GM23248 (cell line): ENCODE measurements around the gene FER1L5. TPM values are rescaled to one million over a fixed set of nuclear protein-coding genes. Genes with fewer than 3 reads are reported as not detected.

Experiments
- DNase-seq: peaks from one replicate; pipeline ENCODE4 v3.0.0-alpha.2; 2015
- H2AFZ ChIP-seq: fragments of 200-600 bp; sonication (generic); 2 replicates; pipeline ENCODE4 v1.6.1; 2016; ENCODE audit warnings: antibody characterized with exemption
- H3F3A ChIP-seq: fragments of 200-600 bp; sonication (generic); 2 replicates; pipeline ENCODE4 v1.6.1; 2016; ENCODE audit warnings: mild to moderate bottlenecking, antibody characterized with exemption, mixed run types; ENCODE audit not compliant: insufficient read depth
- H3K27ac ChIP-seq: fragments of 200-600 bp; sonication (generic); 2 replicates; pipeline ENCODE4 v1.5.1; 2016; ENCODE audit warnings: mild to moderate bottlenecking
- H3K27me3 ChIP-seq: fragments of 200-600 bp; sonication (generic); replicated peaks from 2 replicates; pipeline ENCODE4 v1.6.1; 2016; ENCODE audit warnings: mild to moderate bottlenecking; ENCODE audit not compliant: insufficient read depth
- H3K36me3 ChIP-seq: fragments of 200-600 bp; sonication (generic); 2 replicates; pipeline ENCODE4 v1.6.1; 2016; ENCODE audit warnings: low read depth, mild to moderate bottlenecking
- H3K4me1 ChIP-seq: fragments of 200-600 bp; sonication (generic); 2 replicates; pipeline ENCODE4 v1.6.1; 2016; ENCODE audit warnings: mild to moderate bottlenecking; ENCODE audit not compliant: insufficient read depth
- H3K4me2 ChIP-seq: fragments of 200-600 bp; sonication (generic); one replicate; pipeline ENCODE4 v1.6.1; 2016; ENCODE audit warnings: mild to moderate bottlenecking; ENCODE audit not compliant: unreplicated experiment
- H3K4me3 ChIP-seq: fragments of 200-600 bp; sonication (generic); 2 replicates; pipeline ENCODE4 v1.5.1; 2016; ENCODE audit warnings: mild to moderate bottlenecking
- H3K79me2 ChIP-seq: fragments of 200-600 bp; sonication (generic); 2 replicates; pipeline ENCODE4 v1.6.1; 2016; ENCODE audit warnings: mild to moderate bottlenecking; ENCODE audit not compliant: insufficient read depth
- H3K9ac ChIP-seq: fragments of 200-600 bp; sonication (generic); 2 replicates; pipeline ENCODE4 v1.6.1; 2016; ENCODE audit warnings: mild to moderate bottlenecking
- H3K9me2 ChIP-seq: fragments of 200-600 bp; sonication (generic); 2 replicates; pipeline ENCODE4 v1.6.1; 2016; ENCODE audit warnings: mixed run types, mild to moderate bottlenecking, moderate library complexity; ENCODE audit not compliant: insufficient read depth
- H3K9me3 ChIP-seq: fragments of 200-600 bp; sonication (generic); one replicate; pipeline ENCODE4 v1.6.1; 2017; ENCODE audit warnings: low read depth
- H4K20me1 ChIP-seq: fragments of 200-600 bp; sonication (generic); 2 replicates; pipeline ENCODE4 v1.6.0; 2016; ENCODE audit not compliant: insufficient read depth
- EZH2 ChIP-seq: fragments of 200-600 bp; sonication (generic); IDR thresholded peaks from 2 replicates; pipeline ENCODE4 v1.6.1; 2018; ENCODE audit warnings: antibody characterized with exemption, mild to moderate bottlenecking; ENCODE audit not compliant: insufficient read depth, poor library complexity, severe bottlenecking
- EZH2phosphoT487 ChIP-seq: fragments of 200-600 bp; sonication (generic); IDR thresholded peaks from 2 replicates; pipeline ENCODE4 v1.6.1; 2018; ENCODE audit warnings: antibody characterized with exemption, moderate library complexity, mild to moderate bottlenecking, low read depth; ENCODE audit not compliant: insufficient read depth
- WGBS, 2 experiments: methylation state at CpG; one replicate each; pipeline ENCODE4 v1.1.6; 2015 to 2017; ENCODE audit warnings: low lambda C conversion rate in 2 of 2, low coverage in 1 of 2; ENCODE audit errors: missing lambda C conversion rate in 2 of 2; 5-methylcytosine and 5-hydroxymethylcytosine counted together
- in situ Hi-C: fragments of 300-500 bp; cut with MboI; formaldehyde crosslinking; loops from 2 replicates; pipeline ENCODE4 v1.15.0; 2020
- polyA plus RNA-seq: library from polyadenylated mRNA; unstranded; fragments of >200 nt; fragmentation: Nextera tagmentation; extraction: Ambion mirVana; gene quantifications from 2 replicates; pipeline ENCODE4 v1.2.1, GENCODE V29; 2016
- total RNA-seq: library from RNA; depleted of rRNA; stranded (reverse); fragments of >200 nt; shearing (Covaris generic); gene quantifications from 2 replicates; pipeline ENCODE4 v1.2.3, GENCODE V29; 2014

FER1L5 gene
- total and polyA plus RNA-seq, 2 experiments from 2014 or later = under 0.01 to 0.08 TPM

GRCh38 chr2:96683307-96683706 lies 40.7 kb downstream of the FER1L5 start:
- no peaks in the 10 kb centered on the region for H3K9me3 ChIP-seq
- no peak for DNase-seq
- H3K79me2 ChIP-seq = no peaks in the 10 kb centered on the region
- H3F3A ChIP-seq = no peaks in the 10 kb centered on the region
- H3K36me3 ChIP-seq = no peaks in the 10 kb centered on the region
- no peak overlapping the region for H3K27ac ChIP-seq
- no peak overlapping the region for H3K4me3 ChIP-seq
- H4K20me1 ChIP-seq = no peaks in the 10 kb centered on the region
- 71 to 74% methylated on average over 5 of the region's 5 CpGs for WGBS, 2 experiments
- TF ChIP-seq EZH2 = no peak
- TF ChIP-seq EZH2phosphoT487 = no peak
- no peaks in the 10 kb centered on the region for H3K27me3 ChIP-seq
- H3K4me2 ChIP-seq = no peak overlapping the region
- no peaks in the 10 kb centered on the region for H3K9me2 ChIP-seq
- in situ Hi-C loops = no loop called here
- no peaks in the 10 kb centered on the region for H3K4me1 ChIP-seq
- no peak overlapping the region for H3K9ac ChIP-seq
- H2AFZ ChIP-seq = no peak overlapping the region

GRCh38 chr2:96683972-96684820 lies 41.6 kb downstream of the FER1L5 start:
- no peak overlapping the region for H3K4me2 ChIP-seq
- DNase-seq = no peak
- in situ Hi-C loops = no loop called here
- no peak overlapping the region for H2AFZ ChIP-seq
- no peaks in the 10 kb centered on the region for H4K20me1 ChIP-seq
- no peak overlapping the region for H3K9ac ChIP-seq
- H3K4me1 ChIP-seq = no peaks in the 10 kb centered on the region
- H3K9me2 ChIP-seq = no peaks in the 10 kb centered on the region
- H3F3A ChIP-seq = no peaks in the 10 kb centered on the region
- H3K4me3 ChIP-seq = no peak overlapping the region
- H3K27me3 ChIP-seq = no peaks in the 10 kb centered on the region
- no peak overlapping the region for H3K27ac ChIP-seq
- no peaks in the 10 kb centered on the region for H3K79me2 ChIP-seq
- no peak for TF ChIP-seq EZH2
- no peak for TF ChIP-seq EZH2phosphoT487
- WGBS, 2 experiments = 79 to 84% methylated on average over 13 of the region's 13 CpGs
- H3K36me3 ChIP-seq = no peaks in the 10 kb centered on the region
- H3K9me3 ChIP-seq = no peaks in the 10 kb centered on the region

GRCh38 chr2:96684883-96685576 lies 42.5 kb downstream of the FER1L5 start:
- TF ChIP-seq EZH2 = no peak
- no peak for TF ChIP-seq EZH2phosphoT487
- DNase-seq = no peak
- Histone ChIP-seq H3K4me1 (no peaks in the 10 kb centered on the region), H3K27ac (no peak overlapping the region), H3K4me2 (no peak overlapping the region), H3K9ac (no peak overlapping the region), H3K27me3 (no peaks in the 10 kb centered on the region), H2AFZ (no peak overlapping the region), H3K4me3 (no peak overlapping the region), H3F3A (no peaks in the 10 kb centered on the region), H3K79me2 (no peaks in the 10 kb centered on the region), H3K9me3 (no peaks in the 10 kb centered on the region), H4K20me1 (no peaks in the 10 kb centered on the region), H3K9me2 (no peaks in the 10 kb centered on the region), H3K36me3 (no peaks in the 10 kb centered on the region)
- in situ Hi-C loops = no loop called here
- 48 to 50% methylated on average over 16 of the region's 16 CpGs for WGBS, 2 experiments

GRCh38 chr2:96685577-96686459 lies 43.3 kb downstream of the FER1L5 start:
- Histone ChIP-seq H3K9me2 (no peaks in the 10 kb centered on the region), H3K36me3 (no peaks in the 10 kb centered on the region), H3K27me3 (no peaks in the 10 kb centered on the region), H3K4me1 (no peaks in the 10 kb centered on the region), H3K9ac (no peak overlapping the region), H3F3A (no peaks in the 10 kb centered on the region), H4K20me1 (no peaks in the 10 kb centered on the region), H3K27ac (no peak overlapping the region), H3K79me2 (no peaks in the 10 kb centered on the region), H3K4me2 (no peak overlapping the region), H2AFZ (no peak overlapping the region), H3K4me3 (no peak overlapping the region), H3K9me3 (no peaks in the 10 kb centered on the region)
- no peak for DNase-seq
- WGBS, 2 experiments = 31 to 33% methylated on average over 17 to 19 of the region's 19 CpGs
- in situ Hi-C loops = no loop called here
- TF ChIP-seq EZH2phosphoT487 = no peak
- no peak for TF ChIP-seq EZH2
